ENCODE measurements around the gene IRAK2. TPM values are rescaled to one million over a fixed set of nuclear protein-coding genes. Genes with fewer than 3 reads are reported as not detected.
"Not testable (repeated sequence)": the region's sequence is repeated elsewhere in the genome, so short reads cannot be mapped to it uniquely, and the experiment has no call there.

Gene IRAK2
- total RNA-seq, 1 experiment from 2014 or later: 25.1 TPM

- in situ Hi-C loops (cut with HindIII; ENCODE audit: low pct_unique_long_range_greater_than_20kb, low sequenced_read_pairs) (no loop called here), intact Hi-C loops (cut with micrococcal nuclease; ENCODE audit: unreplicated experiment) (loop anchor here (10.0 kb wide), 1 partner anchor 51 kb away; no protein-coding TSS in a partner anchor)
- Histone ChIP-seq H3K4me3 (ENCODE audit: low read depth in 2 of 2, low read length in 2 of 2) (no peak overlapping the region), H3K4me1 (ENCODE audit: control insufficient read depth, insufficient read depth, low read length) (peaks cover 34% of the 10 kb centered on the region), H3K27me3 (ENCODE audit: control insufficient read depth, insufficient read depth, low read length) (no peaks in the 10 kb centered on the region), H3K27ac (ENCODE audit: low read length) (peak overlapping the region; percentile 51), H3K9me3 (ENCODE audit: control insufficient read depth, insufficient read depth, low read depth, low read length) (no peaks in the 10 kb centered on the region), H3K36me3 (ENCODE audit: control insufficient read depth, insufficient read depth, low read length) (no peaks in the 10 kb centered on the region; the same call in 1 of the 2 replicates)
- ChIA-PET POLR2A (no interaction called here), CTCF (no interaction called here)
- ATAC-seq (peak; percentile 41), DNase-seq (ENCODE audit: low read depth, low spot score) (no peak)
- TF ChIP-seq TCF7L2 (IDR thresholded peaks at IDR 0.05; ENCODE audit: low read depth, low read length): no peak
- TF ChIP-seq, protein P1, sequence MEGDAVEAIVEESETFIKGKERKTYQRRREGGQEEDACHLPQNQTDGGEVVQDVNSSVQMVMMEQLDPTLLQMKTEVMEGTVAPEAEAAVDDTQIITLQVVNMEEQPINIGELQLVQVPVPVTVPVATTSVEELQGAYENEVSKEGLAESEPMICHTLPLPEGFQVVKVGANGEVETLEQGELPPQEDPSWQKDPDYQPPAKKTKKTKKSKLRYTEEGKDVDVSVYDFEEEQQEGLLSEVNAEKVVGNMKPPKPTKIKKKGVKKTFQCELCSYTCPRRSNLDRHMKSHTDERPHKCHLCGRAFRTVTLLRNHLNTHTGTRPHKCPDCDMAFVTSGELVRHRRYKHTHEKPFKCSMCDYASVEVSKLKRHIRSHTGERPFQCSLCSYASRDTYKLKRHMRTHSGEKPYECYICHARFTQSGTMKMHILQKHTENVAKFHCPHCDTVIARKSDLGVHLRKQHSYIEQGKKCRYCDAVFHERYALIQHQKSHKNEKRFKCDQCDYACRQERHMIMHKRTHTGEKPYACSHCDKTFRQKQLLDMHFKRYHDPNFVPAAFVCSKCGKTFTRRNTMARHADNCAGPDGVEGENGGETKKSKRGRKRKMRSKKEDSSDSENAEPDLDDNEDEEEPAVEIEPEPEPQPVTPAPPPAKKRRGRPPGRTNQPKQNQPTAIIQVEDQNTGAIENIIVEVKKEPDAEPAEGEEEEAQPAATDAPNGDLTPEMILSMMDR (IDR thresholded peaks at IDR 0.05): no peak
- no peak for TF ChIP-seq REST (IDR thresholded peaks at IDR 0.05; ENCODE audit: insufficient read depth in 1 of 2, low read depth in 2 of 2, low read length in 1 of 2)
- no peak for TF ChIP-seq POLR2AphosphoS5 (IDR thresholded peaks at IDR 0.05; ENCODE audit: low read depth, low read length)
- no peak for TF ChIP-seq SIN3A (IDR thresholded peaks at IDR 0.05; ENCODE audit: borderline replicate concordance, insufficient read depth, low read depth, low read length)
- no TSS peak for BruUV-seq (replicated peaks)
These were observed 8.6 kb downstream of the IRAK2 start for GRCh38 chr3:10173095-10173925.

DNA sequence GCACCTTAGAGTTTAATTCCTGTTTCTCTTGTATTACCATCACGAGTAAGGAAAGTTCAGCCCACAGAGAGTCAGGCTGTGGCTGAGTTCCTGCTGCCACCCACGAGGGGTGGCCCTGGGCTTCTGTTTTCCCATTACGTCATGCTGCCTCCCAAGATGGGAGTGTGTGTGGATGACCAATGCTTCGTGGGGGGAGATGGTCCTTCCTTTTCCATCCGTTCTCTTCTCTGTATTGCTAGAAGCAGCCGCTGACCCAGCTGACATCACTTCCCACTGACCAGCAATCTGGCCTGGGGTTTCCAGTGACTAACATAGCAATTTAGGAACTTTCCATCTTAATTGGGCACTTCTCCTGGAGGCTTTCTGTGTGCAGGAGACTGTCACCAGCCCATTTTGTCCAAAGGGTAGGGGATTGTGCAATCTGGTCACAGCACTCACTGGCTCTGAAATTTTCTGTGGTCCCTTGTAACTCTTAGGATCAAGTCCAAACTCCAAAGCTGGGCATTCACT lies 9.3 kb downstream of the IRAK2 start:
- DNase-seq (ENCODE audit: low read depth, low spot score) (no peak), ATAC-seq (peak; percentile 72)
- intact Hi-C loops (cut with micrococcal nuclease; ENCODE audit: unreplicated experiment): loop anchor here (10.0 kb wide), 1 partner anchor 51 kb away; no protein-coding TSS in a partner anchor
- POLR2A ChIA-PET: no interaction called here
- H3K4me3 ChIP-seq (ENCODE audit: low read depth in 2 of 2, low read length in 2 of 2): no peak overlapping the region
- no peaks in the 10 kb centered on the region for H3K9me3 ChIP-seq (ENCODE audit: control insufficient read depth, insufficient read depth, low read depth, low read length)
- TSS peak; percentile 44 for BruUV-seq (replicated peaks)
- no peaks in the 10 kb centered on the region; the same call in 1 of the 2 replicates for H3K36me3 ChIP-seq (ENCODE audit: control insufficient read depth, insufficient read depth, low read length)
- CTCF ChIA-PET: no interaction called here
- peaks cover 27% of the 10 kb centered on the region for H3K4me1 ChIP-seq (ENCODE audit: control insufficient read depth, insufficient read depth, low read length)
- peak overlapping the region; percentile 51 for H3K27ac ChIP-seq (ENCODE audit: low read length)
- TF ChIP-seq, protein P1 (IDR thresholded peaks at IDR 0.05): no peak
- TF ChIP-seq TCF7L2 (IDR thresholded peaks at IDR 0.05; ENCODE audit: low read depth, low read length) (no peak), POLR2AphosphoS5 (IDR thresholded peaks at IDR 0.05; ENCODE audit: low read depth, low read length) (no peak), SIN3A (IDR thresholded peaks at IDR 0.05; ENCODE audit: borderline replicate concordance, insufficient read depth, low read depth, low read length) (no peak)
- in situ Hi-C loops (cut with HindIII; ENCODE audit: low pct_unique_long_range_greater_than_20kb, low sequenced_read_pairs): no loop called here
- H3K27me3 ChIP-seq (ENCODE audit: control insufficient read depth, insufficient read depth, low read length): no peaks in the 10 kb centered on the region

- H3K36me3 ChIP-seq (ENCODE audit: control insufficient read depth, insufficient read depth, low read length); H3K4me3 ChIP-seq (ENCODE audit: low read depth in 2 of 2, low read length in 2 of 2); DNase-seq (ENCODE audit: low read depth, low spot score); in situ Hi-C loops (cut with HindIII; ENCODE audit: low pct_unique_long_range_greater_than_20kb, low sequenced_read_pairs); H3K27ac ChIP-seq (ENCODE audit: low read length); CTCF ChIA-PET; BruUV-seq (replicated peaks); ATAC-seq; H3K27me3 ChIP-seq (ENCODE audit: control insufficient read depth, insufficient read depth, low read length); H3K9me3 ChIP-seq (ENCODE audit: control insufficient read depth, insufficient read depth, low read depth, low read length): not testable (repeated sequence)
- POLR2A ChIA-PET: interaction anchor here (0.6 kb wide), 1 partner anchor 714 kb away, joined by 5 read pairs; no protein-coding TSS in a partner anchor
- intact Hi-C loops (cut with micrococcal nuclease; ENCODE audit: unreplicated experiment): loop anchor here (10.0 kb wide), 1 partner anchor 49 kb away; no protein-coding TSS in a partner anchor
- peaks cover 25% of the 10 kb centered on the region for H3K4me1 ChIP-seq (ENCODE audit: control insufficient read depth, insufficient read depth, low read length)
These were observed 10.6 kb downstream of the IRAK2 start for GRCh38 chr3:10175334-10175733.

GRCh38 chr3:10176150-10176549 lies 11.4 kb downstream of the IRAK2 start:
- POLR2A ChIA-PET: not testable (repeated sequence)

More at GRCh38 chr3:10176150-10176549, 11.4 kb downstream of the IRAK2 start:
- CTCF ChIA-PET; DNase-seq (ENCODE audit: low read depth, low spot score); H3K9me3 ChIP-seq (ENCODE audit: control insufficient read depth, insufficient read depth, low read depth, low read length); H3K4me3 ChIP-seq (ENCODE audit: low read depth in 2 of 2, low read length in 2 of 2); H3K36me3 ChIP-seq (ENCODE audit: control insufficient read depth, insufficient read depth, low read length); H3K27me3 ChIP-seq (ENCODE audit: control insufficient read depth, insufficient read depth, low read length); ATAC-seq; BruUV-seq (replicated peaks); H3K27ac ChIP-seq (ENCODE audit: low read length); in situ Hi-C loops (cut with HindIII; ENCODE audit: low pct_unique_long_range_greater_than_20kb, low sequenced_read_pairs): not testable (repeated sequence)
- intact Hi-C loops (cut with micrococcal nuclease; ENCODE audit: unreplicated experiment): loop anchor here (10.0 kb wide), 1 partner anchor 49 kb away; no protein-coding TSS in a partner anchor
- peaks cover 19% of the 10 kb centered on the region for H3K4me1 ChIP-seq (ENCODE audit: control insufficient read depth, insufficient read depth, low read length)

Measured in Panc1 (cell line).